GM12878 (cell line): Measurements from ENCODE around the gene MYD88. TPM values are rescaled to one million over a fixed set of nuclear protein-coding genes. Genes with fewer than 3 reads are reported as not detected.

Source experiments
- ATAC-seq: fragments of 200-7000 bp; cut with Tn5 transposase; 3 replicates; pipeline ENCODE4 v1.9.1; 2020; ENCODE audit warnings: mild to moderate bottlenecking, moderate library complexity
- BruUV-seq: library from RNA; stranded (reverse); fragments of 400-500 nt; replicated peaks from 2 replicates; lab custom pipeline; 2021; lab: Mats Ljungman, UMichigan
- CTCF ChIA-PET: fragments of 300-600 bp; sonication (Branson Sonifier 250); formaldehyde crosslinking; extraction: SDS; loops from one replicate; lab custom pipeline; 2021; ENCODE audit warnings: inconsistent platforms; lab: Yijun Ruan, JAX
- POLR2A ChIA-PET: fragments of 350-600 bp; formaldehyde crosslinking; extraction: SDS; loops from one replicate; lab custom pipeline; 2021; ENCODE audit warnings: inconsistent platforms; lab: Charles Lee
- RAD21 ChIA-PET: fragments of 300-600 bp; sonication (Branson Sonifier 250); formaldehyde crosslinking; loops from one replicate; lab custom pipeline; 2023; ENCODE audit warnings: antibody characterized with exemption; ENCODE audit not compliant: unreplicated experiment; lab: Charles Lee
- SMC1A ChIA-PET: fragments of 300-600 bp; sonication (Branson Sonifier 250); formaldehyde crosslinking; loops from one replicate; lab custom pipeline; 2023; ENCODE audit not compliant: unreplicated experiment, uncharacterized antibody; lab: Charles Lee
- DNase-seq: peaks from one replicate; pipeline ENCODE4 v3.0.0-alpha.2; 2011; ENCODE audit warnings: low read depth, low spot score
- FAIRE-seq: peaks from 3 replicates; lab custom pipeline; 2011; peaks lifted over from hg19 to GRCh38; lab: Jason Lieb, UNC
- H2AFZ ChIP-seq: 2 replicates; pipeline ENCODE4 v1.6.0; 2011; ENCODE audit warnings: low read depth, low read length, control low read depth; ENCODE audit not compliant: control insufficient read depth
- H3K27ac ChIP-seq: 2 replicates; pipeline ENCODE4 v1.5.1; 2011; ENCODE audit warnings: control low read depth; ENCODE audit not compliant: control insufficient read depth, insufficient read depth
- H3K27me3 ChIP-seq, 2 experiments: replicated peaks in 1 of 2; 2 replicates each; pipeline versions ENCODE4 v1.6.0 to v1.6.1; 2011; ENCODE audit warnings: low read length in 1 of 2; ENCODE audit not compliant: control insufficient read depth in 2 of 2, insufficient read depth in 2 of 2
- H3K36me3 ChIP-seq, 2 experiments: 2 replicates each; pipeline ENCODE4 v1.5.1; 2011; ENCODE audit warnings: low read length in 1 of 2; ENCODE audit not compliant: control insufficient read depth in 2 of 2, insufficient read depth in 2 of 2
- H3K4me1 ChIP-seq: 2 replicates; pipeline ENCODE4 v1.6.1; 2011; ENCODE audit warnings: mild to moderate bottlenecking, low read length, moderate library complexity, mixed read lengths; ENCODE audit not compliant: control insufficient read depth, insufficient read depth
- H3K4me2 ChIP-seq: 2 replicates; pipeline ENCODE4 v1.6.0; 2011; ENCODE audit warnings: control low read depth; ENCODE audit not compliant: control insufficient read depth, insufficient read depth
- H3K4me3 ChIP-seq: fragments of 200-600 bp; sonication (generic); 2 replicates; pipeline ENCODE4 v1.5.1; 2016
- H3K79me2 ChIP-seq: 2 replicates; pipeline ENCODE4 v1.6.0; 2011; ENCODE audit warnings: low read length; ENCODE audit not compliant: control insufficient read depth, insufficient read depth
- H3K9ac ChIP-seq: 2 replicates; pipeline ENCODE4 v1.8.0; 2011; ENCODE audit warnings: low read length, control low read depth, mixed read lengths; ENCODE audit not compliant: control insufficient read depth, insufficient read depth
- H3K9me3 ChIP-seq: replicated peaks from 3 replicates; pipeline ENCODE4 v1.5.1; 2011; ENCODE audit warnings: mild to moderate bottlenecking, low read length; ENCODE audit not compliant: control insufficient read depth, insufficient read depth
- H4K20me1 ChIP-seq: 2 replicates; pipeline ENCODE4 v1.6.0; 2011; ENCODE audit not compliant: control insufficient read depth, insufficient read depth
- BCL11A ChIP-seq: IDR thresholded peaks from 2 replicates; pipeline ENCODE4 v1.6.1; 2011; ENCODE audit warnings: low read depth, low read length
- CBX5 ChIP-seq: sonication (generic); IDR thresholded peaks from 2 replicates; pipeline ENCODE4 v1.6.1; 2016; ENCODE audit warnings: low read depth, moderate library complexity, mild to moderate bottlenecking, inconsistent platforms
- ETV6 ChIP-seq, 2 experiments: fragments of 450-650 bp in 1 of 2; IDR thresholded peaks in 1 of 2; conservative IDR thresholded peaks in 1 of 2; 2 replicates each; pipeline ENCODE4 v1.6.1; 2014; ENCODE audit warnings: antibody characterized with exemption in 1 of 2, borderline replicate concordance in 1 of 2, low read depth in 1 of 2, mild to moderate bottlenecking in 1 of 2, moderate library complexity in 1 of 2
- FOXM1 ChIP-seq: IDR thresholded peaks from 2 replicates; pipeline ENCODE4 v1.6.1; 2012; ENCODE audit warnings: low read depth, mild to moderate bottlenecking, inconsistent platforms, low read length, moderate library complexity
- IKZF2 ChIP-seq, 2 experiments: fragments of 450-650 bp; IDR thresholded peaks; 2 replicates each; pipeline ENCODE4 v1.6.1; 2017; ENCODE audit warnings: mild to moderate bottlenecking in 2 of 2, moderate library complexity in 2 of 2
- RELA ChIP-seq: fragments of 450-650 bp; IDR thresholded peaks from 2 replicates; pipeline ENCODE4 v1.8.0; 2014; ENCODE audit warnings: borderline replicate concordance; ENCODE audit not compliant: partially characterized antibody
- SRF ChIP-seq, 2 experiments: IDR thresholded peaks; 2 replicates each; pipeline ENCODE4 v1.6.1; 2011; ENCODE audit warnings: low read depth in 2 of 2, low read length in 2 of 2, mild to moderate bottlenecking in 1 of 2, moderate library complexity in 1 of 2
- TBL1XR1 ChIP-seq: IDR thresholded peaks from 2 replicates; pipeline ENCODE4 v1.6.1; 2012; ENCODE audit warnings: low read depth, low read length, improper control_type of control experiment
- WGBS: methylation state at CpG from one replicate; pipeline ENCODE4 v1.1.6; 2016; ENCODE audit warnings: low lambda C conversion rate; ENCODE audit not compliant: insufficient replicate concordance, insufficient coverage; ENCODE audit errors: missing lambda C conversion rate; 5-methylcytosine and 5-hydroxymethylcytosine counted together
- in situ Hi-C: fragments of 300-500 bp; cut with MboI; formaldehyde crosslinking; loops from 9 replicates; pipeline ENCODE4 v1.14.3; 2018; ENCODE audit warnings: mixed read lengths
- intact Hi-C: fragments of 100-400 bp; cut with micrococcal nuclease; formaldehyde crosslinking; loops from one replicate; pipeline ENCODE4 v1.14.2; 2022; ENCODE audit not compliant: unreplicated experiment
- polyA plus RNA-seq, 11 experiments: library from polyadenylated mRNA; depleted of rRNA in 4 of 11; unstranded in 6 of 11; stranded (reverse) in 5 of 11; fragments of >200 nt; fragmentation: Nextera tagmentation in 4 of 11; fragmentation: Illumina TruSeq in 1 of 11; extraction: Ambion mirVana in 4 of 11; extraction: Trizol in 1 of 11; gene quantifications; 1 replicate in 1 of 11; 2 replicates in 10 of 11; pipeline versions ENCODE4 v1.2.1 to v1.2.3, GENCODE V29; 2011 to 2016; ENCODE audit warnings: inconsistent platforms in 2 of 11, missing spikeins in 2 of 11, low read depth in 1 of 11
- total RNA-seq, 4 experiments: library from RNA; depleted of rRNA in 3 of 4; stranded (reverse); fragments of >200 nt in 3 of 4; fragmentation: Illumina TruSeq in 1 of 4; extraction: Trizol in 1 of 4; gene quantifications; 2 replicates each; pipeline versions ENCODE4 v1.2.1 to v1.2.3, GENCODE V29; 2013 to 2021
- TF ChIP-seq, protein P1 (sequence below): fragments of 450-650 bp; IDR thresholded peaks from 2 replicates; pipeline ENCODE4 v1.6.1; 2017; ENCODE audit warnings: mild to moderate bottlenecking
- TF ChIP-seq, protein P2 (sequence below): IDR thresholded peaks from 2 replicates; pipeline ENCODE4 v1.6.1; 2012; ENCODE audit warnings: low read length, inconsistent platforms
- TF ChIP-seq, protein P3 (sequence below): fragments of 450-650 bp; conservative IDR thresholded peaks from 2 replicates; pipeline ENCODE4 v1.6.1; 2017; ENCODE audit warnings: mild to moderate bottlenecking, moderate library complexity
- TF ChIP-seq, protein P4 (sequence below): fragments of 450-650 bp; formaldehyde crosslinking; IDR thresholded peaks from 2 replicates; pipeline ENCODE4 v1.5.0; 2022; ENCODE audit warnings: mild to moderate bottlenecking, missing genetic modification characterization

MYD88 gene
- total and polyA plus RNA-seq, 10 of the 15 experiments (the other 5 are each of a cell fraction or from before 2014, with no cell fraction given), result 5.5 to 84.8 (median 67.5) TPM

DNA sequence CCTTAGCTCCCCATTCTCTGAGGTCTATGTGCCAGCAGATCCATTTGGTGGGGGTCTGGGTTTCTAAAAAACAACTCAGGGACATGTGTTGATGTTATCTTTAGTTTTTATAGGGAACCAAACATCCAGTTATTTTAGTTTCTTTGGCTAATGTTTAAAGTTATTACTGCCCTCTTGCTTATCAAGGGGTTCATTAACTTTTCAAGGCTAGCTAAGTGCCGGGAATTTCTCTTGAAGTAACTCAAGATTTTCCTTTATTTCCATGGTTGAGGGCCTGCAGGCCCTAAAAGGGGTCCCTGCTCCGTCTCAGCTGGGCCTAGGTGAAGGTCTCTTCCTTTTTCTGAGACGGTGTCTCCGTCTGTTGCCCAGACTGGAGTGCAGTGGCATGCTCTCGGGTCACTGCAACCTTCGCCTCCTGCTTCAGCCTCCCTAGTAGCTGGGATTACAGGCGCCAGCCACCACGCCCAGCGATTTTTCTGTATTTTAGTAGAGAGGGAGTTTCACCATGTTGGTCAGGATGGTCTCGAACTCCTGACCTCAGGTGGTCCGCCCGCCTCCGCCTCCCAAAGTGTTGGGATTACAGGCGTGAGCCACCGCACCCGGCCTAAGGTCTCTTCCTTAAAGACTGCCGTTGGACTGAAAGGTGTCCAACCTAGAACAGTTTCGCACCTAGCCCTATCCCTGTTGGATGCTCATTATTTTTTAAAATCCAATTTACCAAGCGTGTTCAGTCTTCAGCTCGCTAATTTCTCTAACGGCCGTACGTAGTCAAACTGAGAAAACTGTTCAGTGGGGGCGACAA lies 25.6 kb downstream of the MYD88 start:
- ChIA-PET SMC1A (interaction anchor here (0.9 to 5.8 kb wide), 10 partner anchors 8 to 182 kb away, joined by 4 to 92 read pairs (median 6); partner anchors contain the start of genes ACAA1, MYD88 and XYLB), CTCF (interaction anchor here (0.8 to 6.1 kb wide), 11 partner anchors 8 to 183 kb away, joined by 3 to 74 read pairs (median 5); partner anchors contain the start of genes ACAA1, MYD88 and XYLB), RAD21 (interaction anchor here (1.0 to 5.5 kb wide), 9 partner anchors 8 to 60 kb away, joined by 3 to 62 read pairs (median 10); partner anchors contain the start of genes ACAA1 and MYD88), POLR2A (interaction anchor here (0.7 to 6.1 kb wide), 8 partner anchors 9 to 1172 kb away, joined by 3 to 146 read pairs (median 4); partner anchors contain the start of genes ACAA1 and MYD88)
- 10% methylated on average over 24 of the region's 24 CpGs for WGBS
- H4K20me1 ChIP-seq, result 0 out of 2 replicates have a peak, but pooled peaks cover 4% of the 10 kb centered on the region
- TSS peak; percentile 97 for BruUV-seq
- no peak for FAIRE-seq
- intact Hi-C loops (no loop called here), in situ Hi-C loops (no loop called here)
- H3K79me2 ChIP-seq, result peaks cover 37% of the 10 kb centered on the region
- H3K4me2 ChIP-seq, result peak overlapping the region; percentile 72
- H3K27ac ChIP-seq, result peak overlapping the region; percentile 100
- ATAC-seq, result no peak
- peaks cover 2% of the 10 kb centered on the region; the same call in 1 of the 3 replicates for H3K9me3 ChIP-seq
- peak overlapping the region; percentile 90 for H2AFZ ChIP-seq
- H3K4me3 ChIP-seq, result peak overlapping the region; percentile 77
- no peaks in the 10 kb centered on the region for H3K27me3 ChIP-seq
- no peaks in the 10 kb centered on the region for H3K36me3 ChIP-seq
- peaks cover 4% of the 10 kb centered on the region; the same call in 1 of the 2 replicates for H3K4me1 ChIP-seq
- DNase-seq, result no peak
- peak overlapping the region; percentile 92 for H3K9ac ChIP-seq
- TF ChIP-seq CBX5, result no peak
- no peak for TF ChIP-seq SRF (IDR thresholded peaks at IDR 0.05; ENCODE audit: low read depth in 2 of 2, low read length in 2 of 2)
- TF ChIP-seq, protein P1, sequence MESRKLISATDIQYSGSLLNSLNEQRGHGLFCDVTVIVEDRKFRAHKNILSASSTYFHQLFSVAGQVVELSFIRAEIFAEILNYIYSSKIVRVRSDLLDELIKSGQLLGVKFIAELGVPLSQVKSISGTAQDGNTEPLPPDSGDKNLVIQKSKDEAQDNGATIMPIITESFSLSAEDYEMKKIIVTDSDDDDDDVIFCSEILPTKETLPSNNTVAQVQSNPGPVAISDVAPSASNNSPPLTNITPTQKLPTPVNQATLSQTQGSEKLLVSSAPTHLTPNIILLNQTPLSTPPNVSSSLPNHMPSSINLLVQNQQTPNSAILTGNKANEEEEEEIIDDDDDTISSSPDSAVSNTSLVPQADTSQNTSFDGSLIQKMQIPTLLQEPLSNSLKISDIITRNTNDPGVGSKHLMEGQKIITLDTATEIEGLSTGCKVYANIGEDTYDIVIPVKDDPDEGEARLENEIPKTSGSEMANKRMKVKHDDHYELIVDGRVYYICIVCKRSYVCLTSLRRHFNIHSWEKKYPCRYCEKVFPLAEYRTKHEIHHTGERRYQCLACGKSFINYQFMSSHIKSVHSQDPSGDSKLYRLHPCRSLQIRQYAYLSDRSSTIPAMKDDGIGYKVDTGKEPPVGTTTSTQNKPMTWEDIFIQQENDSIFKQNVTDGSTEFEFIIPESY, result 0 out of 2 replicates have a peak, but pooled peaks have one; percentile 48
- TF ChIP-seq, protein P2, sequence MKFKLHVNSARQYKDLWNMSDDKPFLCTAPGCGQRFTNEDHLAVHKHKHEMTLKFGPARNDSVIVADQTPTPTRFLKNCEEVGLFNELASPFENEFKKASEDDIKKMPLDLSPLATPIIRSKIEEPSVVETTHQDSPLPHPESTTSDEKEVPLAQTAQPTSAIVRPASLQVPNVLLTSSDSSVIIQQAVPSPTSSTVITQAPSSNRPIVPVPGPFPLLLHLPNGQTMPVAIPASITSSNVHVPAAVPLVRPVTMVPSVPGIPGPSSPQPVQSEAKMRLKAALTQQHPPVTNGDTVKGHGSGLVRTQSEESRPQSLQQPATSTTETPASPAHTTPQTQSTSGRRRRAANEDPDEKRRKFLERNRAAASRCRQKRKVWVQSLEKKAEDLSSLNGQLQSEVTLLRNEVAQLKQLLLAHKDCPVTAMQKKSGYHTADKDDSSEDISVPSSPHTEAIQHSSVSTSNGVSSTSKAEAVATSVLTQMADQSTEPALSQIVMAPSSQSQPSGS, result no peak
- no peak for TF ChIP-seq TBL1XR1
- no peak for TF ChIP-seq FOXM1
- TF ChIP-seq ETV6 (conservative IDR thresholded peaks at IDR 0.05 in 1 of 2, IDR thresholded peaks at IDR 0.05 in 1 of 2; ENCODE audit: borderline replicate concordance in 1 of 2, low read depth in 1 of 2), result no peak
- TF ChIP-seq, protein P3, sequence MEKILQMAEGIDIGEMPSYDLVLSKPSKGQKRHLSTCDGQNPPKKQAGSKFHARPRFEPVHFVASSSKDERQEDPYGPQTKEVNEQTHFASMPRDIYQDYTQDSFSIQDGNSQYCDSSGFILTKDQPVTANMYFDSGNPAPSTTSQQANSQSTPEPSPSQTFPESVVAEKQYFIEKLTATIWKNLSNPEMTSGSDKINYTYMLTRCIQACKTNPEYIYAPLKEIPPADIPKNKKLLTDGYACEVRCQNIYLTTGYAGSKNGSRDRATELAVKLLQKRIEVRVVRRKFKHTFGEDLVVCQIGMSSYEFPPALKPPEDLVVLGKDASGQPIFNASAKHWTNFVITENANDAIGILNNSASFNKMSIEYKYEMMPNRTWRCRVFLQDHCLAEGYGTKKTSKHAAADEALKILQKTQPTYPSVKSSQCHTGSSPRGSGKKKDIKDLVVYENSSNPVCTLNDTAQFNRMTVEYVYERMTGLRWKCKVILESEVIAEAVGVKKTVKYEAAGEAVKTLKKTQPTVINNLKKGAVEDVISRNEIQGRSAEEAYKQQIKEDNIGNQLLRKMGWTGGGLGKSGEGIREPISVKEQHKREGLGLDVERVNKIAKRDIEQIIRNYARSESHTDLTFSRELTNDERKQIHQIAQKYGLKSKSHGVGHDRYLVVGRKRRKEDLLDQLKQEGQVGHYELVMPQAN, result no peak
- 0 out of 4 replicates have a peak, but pooled peaks of 1 of the 2 experiments have one; percentile 9 for TF ChIP-seq IKZF2 (IDR thresholded peaks at IDR 0.05)
- TF ChIP-seq BCL11A, result 0 out of 2 replicates have a peak, but pooled peaks have one; percentile 9
- TF ChIP-seq RELA, result no peak
- TF ChIP-seq, protein P4, sequence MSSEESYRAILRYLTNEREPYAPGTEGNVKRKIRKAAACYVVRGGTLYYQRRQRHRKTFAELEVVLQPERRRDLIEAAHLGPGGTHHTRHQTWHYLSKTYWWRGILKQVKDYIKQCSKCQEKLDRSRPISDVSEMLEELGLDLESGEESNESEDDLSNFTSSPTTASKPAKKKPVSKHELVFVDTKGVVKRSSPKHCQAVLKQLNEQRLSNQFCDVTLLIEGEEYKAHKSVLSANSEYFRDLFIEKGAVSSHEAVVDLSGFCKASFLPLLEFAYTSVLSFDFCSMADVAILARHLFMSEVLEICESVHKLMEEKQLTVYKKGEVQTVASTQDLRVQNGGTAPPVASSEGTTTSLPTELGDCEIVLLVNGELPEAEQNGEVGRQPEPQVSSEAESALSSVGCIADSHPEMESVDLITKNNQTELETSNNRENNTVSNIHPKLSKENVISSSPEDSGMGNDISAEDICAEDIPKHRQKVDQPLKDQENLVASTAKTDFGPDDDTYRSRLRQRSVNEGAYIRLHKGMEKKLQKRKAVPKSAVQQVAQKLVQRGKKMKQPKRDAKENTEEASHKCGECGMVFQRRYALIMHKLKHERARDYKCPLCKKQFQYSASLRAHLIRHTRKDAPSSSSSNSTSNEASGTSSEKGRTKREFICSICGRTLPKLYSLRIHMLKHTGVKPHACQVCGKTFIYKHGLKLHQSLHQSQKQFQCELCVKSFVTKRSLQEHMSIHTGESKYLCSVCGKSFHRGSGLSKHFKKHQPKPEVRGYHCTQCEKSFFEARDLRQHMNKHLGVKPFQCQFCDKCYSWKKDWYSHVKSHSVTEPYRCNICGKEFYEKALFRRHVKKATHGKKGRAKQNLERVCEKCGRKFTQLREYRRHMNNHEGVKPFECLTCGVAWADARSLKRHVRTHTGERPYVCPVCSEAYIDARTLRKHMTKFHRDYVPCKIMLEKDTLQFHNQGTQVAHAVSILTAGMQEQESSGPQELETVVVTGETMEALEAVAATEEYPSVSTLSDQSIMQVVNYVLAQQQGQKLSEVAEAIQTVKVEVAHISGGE (CRISPR knock-in tag), result no peak
